Smooth muscle cell (in vitro differentiated cells): ENCODE data around the gene CRYGB. TPM values are rescaled to one million over a fixed set of nuclear protein-coding genes. Genes with fewer than 3 reads are reported as not detected.
"Not testable (repeated sequence)": the region's sequence is repeated elsewhere in the genome, so short reads cannot be mapped to it uniquely, and the experiment has no call there.

ENCODE experiments used
- DNase-seq: peaks from one replicate; lab custom pipeline; 2025; ENCODE audit not compliant: unreplicated experiment; lab: John Stamatoyannopoulos, UW
- H2AFZ ChIP-seq: fragments of 200-600 bp; sonication (generic); 2 replicates; pipeline ENCODE4 v1.6.0; 2016; ENCODE audit warnings: antibody characterized with exemption, low read depth, mild to moderate bottlenecking
- H3F3A ChIP-seq: fragments of 200-600 bp; sonication (generic); 2 replicates; pipeline ENCODE4 v1.6.0; 2017; ENCODE audit warnings: antibody characterized with exemption, low read depth
- H3K27ac ChIP-seq: fragments of 200-600 bp; sonication (generic); 2 replicates; pipeline ENCODE4 v1.5.1; 2016; ENCODE audit warnings: low read depth, mild to moderate bottlenecking
- H3K27me3 ChIP-seq: fragments of 200-600 bp; sonication (generic); 2 replicates; pipeline ENCODE4 v1.6.1; 2016; ENCODE audit warnings: low read depth, mild to moderate bottlenecking
- H3K36me3 ChIP-seq: fragments of 200-600 bp; sonication (generic); 2 replicates; pipeline ENCODE4 v1.5.1; 2016; ENCODE audit warnings: low read depth
- H3K4me1 ChIP-seq: fragments of 200-600 bp; sonication (generic); 2 replicates; pipeline ENCODE4 v1.5.1; 2016; ENCODE audit warnings: low read depth
- H3K4me2 ChIP-seq: fragments of 200-600 bp; sonication (generic); 2 replicates; pipeline ENCODE4 v1.6.0; 2016; ENCODE audit warnings: mild to moderate bottlenecking
- H3K4me3 ChIP-seq: fragments of 200-600 bp; sonication (generic); 2 replicates; pipeline ENCODE4 v1.5.1; 2016; ENCODE audit warnings: mild to moderate bottlenecking
- H3K79me2 ChIP-seq: fragments of 200-600 bp; sonication (generic); 2 replicates; pipeline ENCODE4 v1.6.0; 2016; ENCODE audit warnings: low read depth, mild to moderate bottlenecking
- H3K9ac ChIP-seq: fragments of 200-600 bp; sonication (generic); 2 replicates; pipeline ENCODE4 v1.6.0; 2016; ENCODE audit warnings: low read depth
- H3K9me3 ChIP-seq: fragments of 200-600 bp; sonication (generic); replicated peaks from 2 replicates; pipeline ENCODE4 v1.5.1; 2016; ENCODE audit warnings: low read depth
- H4K20me1 ChIP-seq: fragments of 200-600 bp; sonication (generic); 2 replicates; pipeline ENCODE4 v1.6.0; 2016; ENCODE audit warnings: low read depth
- CTCF ChIP-seq: fragments of 200-600 bp; sonication (generic); IDR thresholded peaks from 2 replicates; pipeline ENCODE4 v1.5.1; 2017; ENCODE audit warnings: borderline replicate concordance, mild to moderate bottlenecking, antibody characterized with exemption; ENCODE audit not compliant: insufficient read depth, poor library complexity, severe bottlenecking
- WGBS: methylation state at CpG from one replicate; pipeline ENCODE4 v1.1.7; 2016; ENCODE audit warnings: low lambda C conversion rate; 5-methylcytosine and 5-hydroxymethylcytosine counted together
- polyA plus RNA-seq: library from polyadenylated mRNA; unstranded; fragments of >200 nt; fragmentation: Nextera tagmentation; extraction: Ambion mirVana; gene quantifications from 2 replicates; pipeline ENCODE4 v1.2.1, GENCODE V29; 2016
- total RNA-seq: library from RNA; depleted of rRNA; stranded (reverse); fragments of >200 nt; gene quantifications from 2 replicates; pipeline ENCODE4 v1.2.3, GENCODE V29; 2014

Gene CRYGB
- total and polyA plus RNA-seq, 2 experiments from 2014 or later: not detected

GRCh38 chr2:208142925-208143799, 2.8 kb downstream of the CRYGB start:
- no peak for TF ChIP-seq CTCF
- H3K27me3 ChIP-seq: no peaks in the 10 kb centered on the region
- no peaks in the 10 kb centered on the region for H4K20me1 ChIP-seq
- H3K36me3 ChIP-seq: no peaks in the 10 kb centered on the region
- no peak overlapping the region for H3K9ac ChIP-seq
- no peak overlapping the region for H2AFZ ChIP-seq
- WGBS: 67% methylated on average over 14 of the region's 14 CpGs
- DNase-seq: no peak
- no peak overlapping the region for H3K4me3 ChIP-seq
- H3F3A ChIP-seq: no peaks in the 10 kb centered on the region
- H3K79me2 ChIP-seq: no peaks in the 10 kb centered on the region
- H3K9me3 ChIP-seq: no peaks in the 10 kb centered on the region
- no peaks in the 10 kb centered on the region for H3K4me1 ChIP-seq
- H3K4me2 ChIP-seq: no peak overlapping the region
- H3K27ac ChIP-seq: no peak overlapping the region

GRCh38 chr2:208142240-208142924, 3.6 kb downstream of the CRYGB start:
- H3K4me1 ChIP-seq: no peaks in the 10 kb centered on the region
- no peaks in the 10 kb centered on the region for H3K9me3 ChIP-seq

GRCh38 chr2:208139447-208139846, 6.5 kb downstream of the CRYGB start:
- no peak for TF ChIP-seq CTCF
- no peak overlapping the region for H3K27ac ChIP-seq
- 89% methylated on average over 18 of the region's 18 CpGs for WGBS

More at GRCh38 chr2:208142240-208142924, 3.6 kb downstream of the CRYGB start:
- 65% methylated on average over 8 of the region's 8 CpGs for WGBS
- H3K27ac ChIP-seq: no peak overlapping the region
- H3K36me3 ChIP-seq: no peaks in the 10 kb centered on the region
- H3K9ac ChIP-seq: no peak overlapping the region
- no peak overlapping the region for H3K4me3 ChIP-seq
- H4K20me1 ChIP-seq: no peaks in the 10 kb centered on the region
- no peak overlapping the region for H3K4me2 ChIP-seq
- H3K79me2 ChIP-seq: no peaks in the 10 kb centered on the region
- peaks cover 3% of the 10 kb centered on the region for H3F3A ChIP-seq
- DNase-seq: no peak
- no peak for TF ChIP-seq CTCF
- no peak overlapping the region for H2AFZ ChIP-seq
- H3K27me3 ChIP-seq: no peaks in the 10 kb centered on the region

GRCh38 chr2:208138334-208138733, 7.6 kb downstream of the CRYGB start:
- H4K20me1 ChIP-seq, H3K4me1 ChIP-seq, H3K27me3 ChIP-seq, H3K9ac ChIP-seq, H3K4me3 ChIP-seq, H3K36me3 ChIP-seq, H3K9me3 ChIP-seq, DNase-seq, H2AFZ ChIP-seq, H3K27ac ChIP-seq, H3K79me2 ChIP-seq, H3F3A ChIP-seq, H3K4me2 ChIP-seq: not testable (repeated sequence)
- 95% methylated on average over 7 of the region's 7 CpGs for WGBS

More at GRCh38 chr2:208139447-208139846, 6.5 kb downstream of the CRYGB start:
- H3K79me2 ChIP-seq: no peaks in the 10 kb centered on the region
- H3F3A ChIP-seq: peaks cover 10% of the 10 kb centered on the region
- H3K9me3 ChIP-seq: no peaks in the 10 kb centered on the region
- no peak overlapping the region for H3K4me3 ChIP-seq
- no peaks in the 10 kb centered on the region for H3K27me3 ChIP-seq
- no peak overlapping the region for H3K9ac ChIP-seq
- H3K4me1 ChIP-seq: no peaks in the 10 kb centered on the region
- no peaks in the 10 kb centered on the region for H3K36me3 ChIP-seq
- no peak overlapping the region for H2AFZ ChIP-seq
- H4K20me1 ChIP-seq: no peaks in the 10 kb centered on the region
- DNase-seq: no peak
- H3K4me2 ChIP-seq: no peak overlapping the region
